Measurements from ENCODE around the gene MACF1. TPM values are rescaled to one million over a fixed set of nuclear protein-coding genes. Genes with fewer than 3 reads are reported as not detected.

The MACF1 gene
- total RNA-seq, 1 experiment from 2014 or later = 190 TPM

- Histone ChIP-seq H3K9ac (ENCODE audit: extremely low read depth, insufficient read length, low read length) (no peak overlapping the region), H4K20me1 (ENCODE audit: control insufficient read depth, insufficient read depth, insufficient read length) (no peaks in the 10 kb centered on the region), H3K23me2 (ENCODE audit: insufficient read length, low read depth, low read length, poor library complexity, severe bottlenecking) (no peaks in the 10 kb centered on the region), H3K27ac (ENCODE audit: insufficient read length, low read depth, low read length) (no peak overlapping the region), H3K27me3 (ENCODE audit: insufficient read depth, low read length) (no peaks in the 10 kb centered on the region), H3K18ac (ENCODE audit: insufficient read length, low read depth, low read length) (no peak overlapping the region), H4K8ac (replicated peaks; ENCODE audit: insufficient read length, low read depth, low read length) (no peak overlapping the region), H3T11ph (ENCODE audit: low read length) (no peak overlapping the region), H4K91ac (ENCODE audit: insufficient read length, low read depth, low read length) (no peak overlapping the region), H3K4me1 (ENCODE audit: insufficient read depth, low read length) (peaks cover 5% of the 10 kb centered on the region; the same call in 1 of the 2 replicates), H4K5ac (ENCODE audit: insufficient read length, low read depth, low read length) (no peak overlapping the region), H2BK20ac (ENCODE audit: low read depth, low read length, poor library complexity, severe bottlenecking) (no peak overlapping the region), H2BK120ac (ENCODE audit: low read depth, low read length, poor library complexity, severe bottlenecking) (no peak overlapping the region), H3K56ac (ENCODE audit: insufficient read length, low read depth, low read length) (no peak overlapping the region), H2BK15ac (ENCODE audit: low read depth, low read length) (no peak overlapping the region), H3K4me2 (ENCODE audit: insufficient read depth, insufficient read length, low read length) (no peak overlapping the region), H3K4ac (ENCODE audit: low read depth, low read length) (no peak overlapping the region), H2AK5ac (ENCODE audit: insufficient read length, low read length) (no peak overlapping the region), H2BK12ac (ENCODE audit: insufficient read length, low read depth, low read length) (no peak overlapping the region), H2BK5ac (ENCODE audit: insufficient read length, low read length) (no peak overlapping the region), H3K79me2 (ENCODE audit: insufficient read depth, low read length) (peaks cover 16% of the 10 kb centered on the region; the same call in 1 of the 2 replicates), H3K23ac (ENCODE audit: insufficient read length, low read depth, low read length) (no peak overlapping the region), H3K79me1 (ENCODE audit: insufficient read depth, low read depth, low read length, poor library complexity, severe bottlenecking) (peaks cover 7% of the 10 kb centered on the region), H3K14ac (ENCODE audit: insufficient read depth, low read length) (no peak overlapping the region), H3K9me3 (ENCODE audit: control insufficient read depth, low read depth, low read length) (no peaks in the 10 kb centered on the region), H2AFZ (ENCODE audit: low read length) (no peak overlapping the region)
- Mint-ChIP-seq H3K36me3 (ENCODE audit: insufficient read depth in 1 of 3, low read depth in 3 of 3) (no peaks in the 10 kb centered on the region; a peak in 1 of 7 replicates), H3K4me1 (peaks cover 44 to 48% of the 10 kb centered on the region in 2 experiments), H3K4me3 (no peak overlapping the region), H3K27ac (peak overlapping the region; percentile 25 to 85 (median 59); a peak in 4 of 7 replicates), H3K9me3 (no peaks in the 10 kb centered on the region), H3K27me3 (ENCODE audit: low read depth) (no peaks in the 10 kb centered on the region)
- WGBS (ENCODE audit: extremely low coverage, insufficient read length, low lambda C conversion rate) = no CpG with 5 or more reads among the region's 5 CpGs
- no peak for TF ChIP-seq CTCF (conservative IDR thresholded peaks at IDR 0.05)
- no peak for DNase-seq
These were observed 9.1 kb upstream of the MACF1 start for GRCh38 chr1:39195166-39196111.
